ENCODE data around the gene ASPHD2.
"Not testable (repeated sequence)": the region's sequence is repeated elsewhere in the genome, so short reads cannot be mapped to it uniquely, and the experiment has no call there.

The ASPHD2 gene

GRCh38 chr22:26416670-26417276, 12.3 kb upstream of the ASPHD2 start:
- DNase-seq, result no peak

GRCh38 chr22:26417406-26417805, 11.7 kb upstream of the ASPHD2 start:
- DNase-seq, result no peak

- no peak for DNase-seq
Observed at GRCh38 chr22:26418620-26419019, 10.4 kb upstream of the ASPHD2 start.

GRCh38 chr22:26426924-26427323, 2.1 kb upstream of the ASPHD2 start:
- no peak for DNase-seq

GRCh38 chr22:26429458-26430286, 612 bp downstream of the ASPHD2 start:
- DNase-seq, result peak; percentile 62

GRCh38 chr22:26430600-26430999, 1.5 kb downstream of the ASPHD2 start:
- DNase-seq, result no peak

GRCh38 chr22:26431261-26431995, 2.4 kb downstream of the ASPHD2 start:
- peak; percentile 63 for DNase-seq

GRCh38 chr22:26432619-26433311, 3.7 kb downstream of the ASPHD2 start:
- no peak for DNase-seq

GRCh38 chr22:26433805-26434204, 4.7 kb downstream of the ASPHD2 start:
- DNase-seq, result no peak

GRCh38 chr22:26435327-26436093, 6.5 kb downstream of the ASPHD2 start:
- DNase-seq, result no peak

GRCh38 chr22:26436903-26437515, 7.9 kb downstream of the ASPHD2 start:
- no peak for DNase-seq

- no peak for DNase-seq
Observed at GRCh38 chr22:26437694-26438392, 8.8 kb downstream of the ASPHD2 start.

- not testable (repeated sequence) for DNase-seq
Observed at GRCh38 chr22:26438776-26439175, 9.7 kb downstream of the ASPHD2 start.

- DNase-seq, result no peak
Observed at GRCh38 chr22:26439559-26439958, 10.5 kb downstream of the ASPHD2 start.

- DNase-seq, result no peak
Observed at GRCh38 chr22:26442086-26442756, 13.2 kb downstream of the ASPHD2 start.

GRCh38 chr22:26443901-26444690, 15.0 kb downstream of the ASPHD2 start:
- DNase-seq, result no peak

- DNase-seq, result no peak
Observed at GRCh38 chr22:26444777-26445176, 15.7 kb downstream of the ASPHD2 start.

GRCh38 chr22:26445577-26446275, 16.7 kb downstream of the ASPHD2 start:
- no peak for DNase-seq
